Colonic mucosa (tissue), 4 donors: ENCODE results near the gene PLEKHA1. TPM values are rescaled to one million over a fixed set of nuclear protein-coding genes. Genes with fewer than 3 reads are reported as not detected.

Experiments
- DNase-seq: peaks from one replicate; pipeline ENCODE4 v3.0.0-alpha.2; 2020
- H3K27ac ChIP-seq: fragments of 200-600 bp; one replicate; pipeline ENCODE4 v1.8.0; 2021
- H3K27me3 ChIP-seq: fragments of 200-600 bp; one replicate; pipeline ENCODE4 v1.8.0; 2021
- H3K36me3 ChIP-seq: fragments of 200-600 bp; one replicate; pipeline ENCODE4 v1.8.0; 2021
- H3K4me1 ChIP-seq: fragments of 200-600 bp; one replicate; pipeline ENCODE4 v1.8.0; 2021; ENCODE audit warnings: mild to moderate bottlenecking
- H3K4me3 ChIP-seq: fragments of 200-600 bp; one replicate; pipeline ENCODE4 v1.8.0; 2021
- H3K9ac ChIP-seq, 2 donors: one replicate each; pipeline ENCODE4 v1.7.0; 2013; ENCODE audit warnings: control low read depth in 2 of 2, low read depth in 2 of 2, low read length in 2 of 2
- H3K9me3 ChIP-seq: fragments of 200-600 bp; one replicate; pipeline ENCODE4 v1.8.0; 2021
- intact Hi-C: fragments of 100-400 bp; cut with DNase I; formaldehyde crosslinking; loops from one replicate; pipeline ENCODE4 v1.14.1; 2022
- total RNA-seq, 2 donors: library from RNA; stranded (reverse); fragmentation: NEBNext Ultra II Directional in 1 of 2; extraction: Animal tissue kit (Norgen Biotek cat#: 25700) in 1 of 2; gene quantifications; one replicate each; pipeline ENCODE4 v1.2.1, GENCODE V29; 2021
- TF ChIP-seq, protein P1 (sequence below): fragments of 200-600 bp; IDR thresholded peaks from one replicate; pipeline ENCODE4 v1.8.0; 2022; ENCODE audit warnings: antibody characterized with exemption, mild to moderate bottlenecking
- donor health status: healthy.
- donor health status: DM: no; HTN: no; CAD: no.
- donor health status: DM: no; HTN: no; CAD: no.

The PLEKHA1 gene
- total RNA-seq, 2 donors from 2014 or later = 34.8 to 55.6 TPM

DNA sequence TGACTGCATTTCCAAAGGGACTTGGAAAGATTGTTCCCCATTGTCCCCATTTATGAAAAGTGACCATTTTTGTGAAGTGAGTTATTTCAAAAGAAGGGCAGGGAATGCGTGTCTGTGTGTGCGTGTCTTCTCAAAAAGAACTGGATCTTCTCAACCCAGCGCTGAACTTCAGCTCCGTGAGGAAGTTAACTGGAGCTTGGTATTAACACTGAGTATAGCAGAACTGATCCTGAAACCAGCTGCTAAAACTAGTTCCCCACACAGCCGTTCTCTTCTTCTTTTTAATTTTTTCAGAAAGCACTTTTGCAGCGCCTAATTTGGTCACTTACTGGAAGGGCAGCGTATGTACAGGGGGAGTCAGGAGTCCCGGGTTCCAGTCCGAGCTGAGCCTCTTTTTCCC is 45.8 kb upstream of the PLEKHA1 start:
- DNase-seq = peak; percentile 8
- no peak overlapping the region for H3K27ac ChIP-seq

DNA sequence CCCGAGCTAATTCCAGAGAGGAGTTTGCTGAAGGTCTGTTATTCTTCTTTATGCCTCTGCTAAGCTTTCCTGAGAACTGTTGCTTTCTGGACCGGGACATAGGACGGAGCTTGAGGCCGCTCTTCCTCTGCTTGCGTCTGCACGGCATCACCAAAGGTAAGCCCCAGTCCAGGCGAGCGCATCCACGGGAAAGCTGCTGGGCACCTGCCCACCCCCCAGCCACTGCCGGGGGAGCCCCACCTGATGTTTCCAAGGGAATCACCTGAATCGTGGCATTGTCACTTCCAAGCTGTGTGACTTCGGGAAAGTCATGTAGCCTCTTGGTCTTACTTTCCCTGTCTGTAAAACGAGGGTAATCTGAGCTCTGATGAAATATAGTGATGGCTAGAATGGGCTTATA is 45.1 kb upstream of the PLEKHA1 start:
- TF ChIP-seq, protein P1, sequence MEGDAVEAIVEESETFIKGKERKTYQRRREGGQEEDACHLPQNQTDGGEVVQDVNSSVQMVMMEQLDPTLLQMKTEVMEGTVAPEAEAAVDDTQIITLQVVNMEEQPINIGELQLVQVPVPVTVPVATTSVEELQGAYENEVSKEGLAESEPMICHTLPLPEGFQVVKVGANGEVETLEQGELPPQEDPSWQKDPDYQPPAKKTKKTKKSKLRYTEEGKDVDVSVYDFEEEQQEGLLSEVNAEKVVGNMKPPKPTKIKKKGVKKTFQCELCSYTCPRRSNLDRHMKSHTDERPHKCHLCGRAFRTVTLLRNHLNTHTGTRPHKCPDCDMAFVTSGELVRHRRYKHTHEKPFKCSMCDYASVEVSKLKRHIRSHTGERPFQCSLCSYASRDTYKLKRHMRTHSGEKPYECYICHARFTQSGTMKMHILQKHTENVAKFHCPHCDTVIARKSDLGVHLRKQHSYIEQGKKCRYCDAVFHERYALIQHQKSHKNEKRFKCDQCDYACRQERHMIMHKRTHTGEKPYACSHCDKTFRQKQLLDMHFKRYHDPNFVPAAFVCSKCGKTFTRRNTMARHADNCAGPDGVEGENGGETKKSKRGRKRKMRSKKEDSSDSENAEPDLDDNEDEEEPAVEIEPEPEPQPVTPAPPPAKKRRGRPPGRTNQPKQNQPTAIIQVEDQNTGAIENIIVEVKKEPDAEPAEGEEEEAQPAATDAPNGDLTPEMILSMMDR = no peak
- H3K4me3 ChIP-seq = no peak overlapping the region
- H3K36me3 ChIP-seq = no peaks in the 10 kb centered on the region
- H3K9me3 ChIP-seq = no peaks in the 10 kb centered on the region
- intact Hi-C loops = no loop called here
- H3K4me1 ChIP-seq = no peaks in the 10 kb centered on the region
- peak; percentile 9 for DNase-seq
- H3K9ac ChIP-seq = no peak overlapping the region
- H3K27ac ChIP-seq = no peak overlapping the region
- no peaks in the 10 kb centered on the region for H3K27me3 ChIP-seq

More for the DNA sequence above, 45.8 kb upstream of the PLEKHA1 start:
- H3K27me3 ChIP-seq = no peaks in the 10 kb centered on the region
- no peak overlapping the region for H3K9ac ChIP-seq
- H3K9me3 ChIP-seq = no peaks in the 10 kb centered on the region
- no peaks in the 10 kb centered on the region for H3K36me3 ChIP-seq
- H3K4me3 ChIP-seq = no peak overlapping the region
- intact Hi-C loops = no loop called here
- TF ChIP-seq, protein P1 = no peak
- H3K4me1 ChIP-seq = no peaks in the 10 kb centered on the region

DNA sequence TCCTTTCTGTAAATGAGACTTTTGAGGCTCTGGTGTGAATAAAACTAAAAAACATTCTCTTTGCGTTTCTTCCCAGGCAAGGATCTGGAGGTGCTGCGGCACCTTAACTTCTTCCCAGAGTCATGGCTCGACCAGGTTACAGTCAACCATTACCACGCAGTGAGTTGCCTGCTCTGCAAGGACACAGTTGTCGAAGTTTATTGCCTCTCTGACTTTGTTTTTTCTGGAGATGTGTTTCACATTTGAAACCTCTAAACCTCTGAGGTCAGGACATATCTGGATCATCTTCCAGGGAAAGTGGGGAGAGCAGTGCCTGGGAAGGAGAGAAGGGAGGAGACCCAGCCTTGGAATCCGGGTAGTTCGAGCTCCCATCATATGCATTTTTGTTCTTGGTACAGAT is 43.4 kb upstream of the PLEKHA1 start:
- H3K27me3 ChIP-seq = no peaks in the 10 kb centered on the region
- H3K9ac ChIP-seq = no peak overlapping the region
- no peak overlapping the region for H3K27ac ChIP-seq
- H3K4me3 ChIP-seq = no peak overlapping the region
- H3K4me1 ChIP-seq = no peaks in the 10 kb centered on the region
- H3K9me3 ChIP-seq = no peaks in the 10 kb centered on the region
- no peaks in the 10 kb centered on the region for H3K36me3 ChIP-seq
- TF ChIP-seq, protein P1 = no peak
- intact Hi-C loops = no loop called here
- peak; percentile 15 for DNase-seq

DNA sequence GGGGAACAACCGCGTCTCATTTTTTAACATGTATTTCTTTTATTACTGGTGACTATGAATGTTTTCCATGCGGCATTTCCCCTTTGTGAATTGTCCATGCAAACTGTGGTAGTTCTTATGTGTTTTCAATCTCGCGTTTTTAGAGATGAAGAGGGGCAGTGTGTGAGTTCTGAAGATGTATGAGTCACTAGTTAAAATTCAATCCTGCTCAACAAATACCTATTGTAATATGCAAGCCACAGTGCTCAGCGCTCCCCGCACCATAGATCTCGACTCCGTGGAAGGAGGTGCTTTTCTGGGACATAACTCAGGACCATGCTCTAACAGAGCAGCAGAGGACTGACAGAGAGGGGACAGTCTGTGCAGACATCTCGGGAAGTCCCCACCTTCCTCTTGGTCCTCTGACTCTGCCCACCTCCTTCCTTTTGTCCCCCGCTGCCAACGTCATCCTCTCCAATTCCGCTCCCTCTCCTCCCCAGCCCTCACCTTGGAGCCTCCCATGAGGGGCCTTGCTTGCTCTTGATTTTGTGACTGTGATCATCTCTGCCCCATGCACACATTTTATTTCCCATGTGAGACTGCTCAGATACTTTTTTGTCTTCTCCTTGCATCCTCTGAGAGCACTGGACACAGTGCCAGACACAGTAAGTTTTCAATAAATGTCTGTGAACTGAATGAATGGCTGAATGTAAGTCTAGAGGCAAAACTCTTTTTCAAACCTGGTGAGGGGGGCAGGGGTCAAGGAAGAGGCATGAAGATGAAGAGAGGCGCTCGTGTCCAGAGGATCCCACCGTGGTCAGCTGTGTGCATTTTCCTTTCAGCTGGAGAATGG is 42.7 kb upstream of the PLEKHA1 start:
- peak; percentile 42 for DNase-seq
- no peak overlapping the region for H3K4me3 ChIP-seq
- H3K9me3 ChIP-seq = no peaks in the 10 kb centered on the region
- H3K36me3 ChIP-seq = no peaks in the 10 kb centered on the region
- intact Hi-C loops = no loop called here
- no peak overlapping the region for H3K9ac ChIP-seq
- no peaks in the 10 kb centered on the region for H3K27me3 ChIP-seq
- no peaks in the 10 kb centered on the region for H3K4me1 ChIP-seq
- no peak overlapping the region for H3K27ac ChIP-seq
- TF ChIP-seq, protein P1 = no peak

DNA sequence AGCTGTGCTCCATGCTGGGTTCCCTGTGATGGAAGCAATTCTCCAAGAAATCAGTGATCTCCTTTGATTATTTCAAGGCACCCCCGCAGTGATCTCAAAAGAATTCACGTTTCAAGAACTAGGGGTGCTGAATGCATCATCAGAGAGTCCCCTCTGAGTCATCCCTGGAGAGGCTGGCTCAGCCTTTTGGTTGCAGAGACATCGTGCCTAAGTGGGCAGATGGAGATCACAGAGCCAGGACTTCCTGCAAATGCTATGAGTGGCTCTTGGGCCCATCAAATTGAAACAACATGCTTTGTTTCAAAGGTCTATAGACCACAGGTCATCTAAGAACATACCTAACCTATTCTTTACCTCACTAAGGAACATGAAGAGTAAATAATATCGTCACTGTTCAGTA is 41.5 kb upstream of the PLEKHA1 start:
- no peak overlapping the region for H3K27ac ChIP-seq
- no peaks in the 10 kb centered on the region for H3K9me3 ChIP-seq
- no peak overlapping the region for H3K9ac ChIP-seq
- TF ChIP-seq, protein P1 = no peak
- H3K27me3 ChIP-seq = no peaks in the 10 kb centered on the region
- H3K4me1 ChIP-seq = no peaks in the 10 kb centered on the region
- no peak overlapping the region for H3K4me3 ChIP-seq
- DNase-seq = no peak
- intact Hi-C loops = no loop called here
- H3K36me3 ChIP-seq = no peaks in the 10 kb centered on the region
